GM18507 (cell line): ENCODE results near the gene KCTD6.

Experiments
- DNase-seq: peaks from one replicate; pipeline ENCODE4 v3.0.0; 2011; ENCODE audit warnings: low read depth; ENCODE audit not compliant: insufficient read length; ENCODE audit errors: extremely low spot score
- FAIRE-seq: peaks from 2 replicates; lab custom pipeline; 2011; peaks lifted over from hg19 to GRCh38; lab: Jason Lieb, UNC

KCTD6 gene

GRCh38 chr3:58491506-58492402, at the start of gene KCTD6:
TSS of gene KCTD6 (plus strand) at chr3:58492096. CDS start at chr3:58498756, 6,660 bp downstream.
- FAIRE-seq (peak; percentile 87), DNase-seq (peak; percentile 88)

- FAIRE-seq (no peak), DNase-seq (no peak)
Observed at GRCh38 chr3:58452176-58452575, 39.7 kb upstream of the KCTD6 start.

GRCh38 chr3:58459160-58459559, 32.7 kb upstream of the KCTD6 start:
- no peak for FAIRE-seq
- DNase-seq, result no peak

GRCh38 chr3:58462829-58463180, 29.1 kb upstream of the KCTD6 start:
- FAIRE-seq (no peak), DNase-seq (no peak)

GRCh38 chr3:58463181-58463941, 28.5 kb upstream of the KCTD6 start:
- FAIRE-seq (peak; percentile 85), DNase-seq (peak; percentile 46)

- no peak for DNase-seq
- no peak for FAIRE-seq
Observed at GRCh38 chr3:58463942-58464271, 28.0 kb upstream of the KCTD6 start.

GRCh38 chr3:58464866-58465265, 27.0 kb upstream of the KCTD6 start:
- no peak for DNase-seq
- FAIRE-seq, result no peak

GRCh38 chr3:58466899-58467563, 24.9 kb upstream of the KCTD6 start:
- FAIRE-seq, result no peak

GRCh38 chr3:58469096-58469495, 22.8 kb upstream of the KCTD6 start:
- DNase-seq, result no peak

More at GRCh38 chr3:58466899-58467563, 24.9 kb upstream of the KCTD6 start:
- DNase-seq, result no peak

GRCh38 chr3:58470363-58471024, 21.4 kb upstream of the KCTD6 start:
- FAIRE-seq, result no peak

More at GRCh38 chr3:58469096-58469495, 22.8 kb upstream of the KCTD6 start:
- FAIRE-seq, result no peak

GRCh38 chr3:58471025-58471887, 20.6 kb upstream of the KCTD6 start:
- no peak for FAIRE-seq

More at GRCh38 chr3:58470363-58471024, 21.4 kb upstream of the KCTD6 start:
- no peak for DNase-seq

GRCh38 chr3:58473275-58473674, 18.6 kb upstream of the KCTD6 start:
- DNase-seq, result no peak
- no peak for FAIRE-seq

More at GRCh38 chr3:58471025-58471887, 20.6 kb upstream of the KCTD6 start:
- DNase-seq, result no peak

GRCh38 chr3:58474348-58474911, 17.5 kb upstream of the KCTD6 start:
- FAIRE-seq (no peak), DNase-seq (no peak)

- FAIRE-seq (no peak), DNase-seq (no peak)
Observed at GRCh38 chr3:58474967-58475578, 16.8 kb upstream of the KCTD6 start.

GRCh38 chr3:58478781-58479180, 13.1 kb upstream of the KCTD6 start:
- DNase-seq (no peak), FAIRE-seq (no peak)

- DNase-seq (no peak), FAIRE-seq (no peak)
Observed at GRCh38 chr3:58480309-58480708, 11.6 kb upstream of the KCTD6 start.

GRCh38 chr3:58482917-58483636, 8.8 kb upstream of the KCTD6 start:
- no peak for FAIRE-seq
- no peak for DNase-seq
